ENCODE measurements around the gene STMN1.

- no peak for TF ChIP-seq CTCF (conservative IDR thresholded peaks at IDR 0.05; ENCODE audit: low read depth, low read length)
- no peak for TF ChIP-seq EZH2 (IDR thresholded peaks at IDR 0.05; ENCODE audit: low read length, unreplicated experiment)
These were observed 29.5 kb downstream of the STMN1 start for GRCh38 chr1:25876693-25877077.

Data from PC-3 (cell line).